ENCODE data around the gene ESPNL.

ESPNL gene

DNA sequence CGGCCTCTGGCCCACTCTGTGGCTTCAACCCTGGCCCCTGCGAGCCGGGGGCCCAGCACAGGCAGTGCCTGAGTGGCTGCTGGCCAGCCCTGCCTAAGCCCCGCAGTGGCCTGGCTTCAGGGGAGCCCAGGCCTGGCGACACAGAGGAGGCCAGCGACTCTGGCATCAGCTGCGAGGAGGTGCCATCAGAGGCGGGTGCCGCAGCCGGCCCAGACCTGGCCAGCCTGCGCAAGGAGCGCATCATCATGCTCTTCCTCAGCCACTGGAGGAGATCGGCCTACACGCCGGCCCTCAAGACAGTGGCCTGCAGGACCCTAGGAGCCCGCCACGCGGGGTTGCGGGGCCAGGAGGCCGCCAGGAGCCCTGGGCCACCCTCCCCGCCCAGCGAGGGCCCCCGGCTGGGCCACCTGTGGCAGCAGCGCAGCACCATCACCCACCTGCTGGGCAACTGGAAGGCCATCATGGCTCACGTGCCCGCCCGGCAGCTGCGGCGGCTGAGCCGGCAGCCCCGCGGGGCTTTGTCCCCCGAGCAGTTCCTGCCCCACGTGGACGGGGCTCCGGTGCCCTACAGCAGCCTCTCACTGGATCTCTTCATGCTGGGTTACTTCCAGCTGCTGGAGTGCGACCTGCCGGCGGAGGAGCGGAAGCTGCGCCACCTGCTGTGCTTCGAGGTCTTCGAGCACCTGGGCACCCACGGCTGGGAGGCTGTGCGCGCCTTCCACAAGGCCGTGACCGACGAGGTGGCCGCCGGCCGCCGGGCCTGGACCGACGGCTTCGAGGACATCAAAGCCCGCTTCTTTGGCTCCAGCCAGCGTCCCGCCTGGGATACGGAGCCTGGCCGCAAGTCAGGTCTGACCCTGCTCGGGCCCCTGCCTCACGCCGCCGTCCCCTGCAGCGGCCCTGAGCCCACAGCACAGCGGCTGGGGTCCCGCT, 30.8 kb downstream of the ESPNL start:
- no peak for DNase-seq

GRCh38 chr2:238131761-238132462, 31.8 kb downstream of the ESPNL start:
- no peak for DNase-seq

- DNase-seq, result no peak
These were observed 32.6 kb downstream of the ESPNL start for GRCh38 chr2:238132463-238133450.

GRCh38 chr2:238133499-238134392, 33.6 kb downstream of the ESPNL start:
- DNase-seq, result no peak

- no peak for DNase-seq
These were observed 34.2 kb downstream of the ESPNL start for GRCh38 chr2:238134393-238134785.

GRCh38 chr2:238135601-238136150, 35.5 kb downstream of the ESPNL start:
- no peak for DNase-seq

DNA sequence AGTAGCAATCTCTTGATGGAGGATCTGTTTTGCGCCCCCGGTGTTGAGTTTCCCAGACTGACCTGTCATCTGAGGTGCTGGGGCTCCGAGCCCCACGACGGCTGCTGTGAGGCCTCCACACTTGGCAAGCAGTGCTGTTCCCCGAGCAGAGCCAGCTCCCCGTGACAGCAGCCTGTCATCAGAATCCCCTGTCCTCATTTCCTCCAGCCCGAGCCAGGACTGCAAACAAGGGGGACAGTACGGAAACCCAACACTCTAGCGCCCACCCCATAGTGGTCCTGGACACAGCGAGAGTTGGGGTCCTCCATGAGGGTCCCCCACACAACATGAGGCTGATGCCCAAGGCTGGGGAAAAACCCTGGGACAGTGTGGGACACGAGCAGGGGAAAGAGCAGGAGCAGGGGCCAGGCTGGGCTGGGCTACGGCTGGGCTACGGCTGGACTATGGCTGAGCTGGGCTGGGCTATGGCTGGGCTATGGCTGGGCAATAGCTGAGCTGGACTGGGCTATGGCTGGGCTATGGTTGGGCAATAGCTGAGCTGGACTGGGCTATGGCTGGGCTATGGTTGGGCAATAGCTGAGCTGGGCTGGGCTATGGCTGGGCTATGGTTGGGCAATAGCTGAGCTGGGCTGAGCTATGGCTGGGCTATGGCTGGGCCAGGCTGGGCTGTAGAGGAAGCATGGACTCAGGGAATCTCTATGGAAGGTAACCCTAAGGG, 36.8 kb downstream of the ESPNL start:
- DNase-seq, result no peak

DNA sequence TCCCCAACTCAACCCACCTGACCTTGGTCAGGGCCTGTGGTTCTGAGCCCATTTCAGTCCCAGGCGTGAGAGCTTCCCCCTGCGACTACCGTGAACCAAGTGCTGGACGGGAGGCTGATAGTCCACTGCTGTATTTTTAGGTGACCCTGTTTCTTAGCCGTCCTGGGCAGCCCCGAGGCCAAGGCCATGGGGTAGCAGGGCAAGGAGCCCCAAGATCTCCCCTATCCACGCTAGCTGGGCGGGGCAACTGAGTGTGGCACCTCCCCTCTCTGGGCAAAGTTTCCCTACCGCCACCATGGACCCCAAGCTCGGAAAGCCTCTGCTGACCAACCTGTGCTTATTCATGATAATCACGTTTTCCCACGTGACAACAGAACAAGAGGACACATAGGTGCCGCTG, 37.7 kb downstream of the ESPNL start:
- DNase-seq, result no peak

- no peak for DNase-seq
These were observed 38.4 kb downstream of the ESPNL start, which contains the start of gene KLHL30 for GRCh38 chr2:238138331-238139195. Gene KLHL30 (plus strand): TSS chr2:238138668. CDS start chr2:238140755, 2,087 bp downstream.

GRCh38 chr2:238139196-238140039, 39.3 kb downstream of the ESPNL start:
- no peak for DNase-seq

DNA sequence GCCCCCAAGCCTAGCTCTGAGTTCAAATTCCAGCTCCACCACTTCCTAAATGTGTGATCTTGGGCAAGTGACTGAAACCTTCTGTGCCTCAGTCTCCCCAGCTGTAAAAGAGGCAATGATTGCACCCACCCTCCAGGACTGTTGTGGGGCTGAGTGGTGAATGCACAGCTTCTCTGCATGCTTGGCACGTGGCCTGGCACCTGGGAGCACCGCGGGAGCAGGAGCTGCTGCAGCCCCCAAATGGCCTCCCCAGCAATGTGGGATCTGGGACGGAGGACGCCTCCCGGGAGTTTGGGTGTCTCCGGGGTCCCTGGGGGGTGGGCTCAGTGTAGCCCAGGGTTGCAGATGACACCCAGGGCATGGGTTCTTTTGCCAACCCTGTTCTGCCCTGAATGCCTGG, 39.9 kb downstream of the ESPNL start:
- DNase-seq, result no peak

DNA sequence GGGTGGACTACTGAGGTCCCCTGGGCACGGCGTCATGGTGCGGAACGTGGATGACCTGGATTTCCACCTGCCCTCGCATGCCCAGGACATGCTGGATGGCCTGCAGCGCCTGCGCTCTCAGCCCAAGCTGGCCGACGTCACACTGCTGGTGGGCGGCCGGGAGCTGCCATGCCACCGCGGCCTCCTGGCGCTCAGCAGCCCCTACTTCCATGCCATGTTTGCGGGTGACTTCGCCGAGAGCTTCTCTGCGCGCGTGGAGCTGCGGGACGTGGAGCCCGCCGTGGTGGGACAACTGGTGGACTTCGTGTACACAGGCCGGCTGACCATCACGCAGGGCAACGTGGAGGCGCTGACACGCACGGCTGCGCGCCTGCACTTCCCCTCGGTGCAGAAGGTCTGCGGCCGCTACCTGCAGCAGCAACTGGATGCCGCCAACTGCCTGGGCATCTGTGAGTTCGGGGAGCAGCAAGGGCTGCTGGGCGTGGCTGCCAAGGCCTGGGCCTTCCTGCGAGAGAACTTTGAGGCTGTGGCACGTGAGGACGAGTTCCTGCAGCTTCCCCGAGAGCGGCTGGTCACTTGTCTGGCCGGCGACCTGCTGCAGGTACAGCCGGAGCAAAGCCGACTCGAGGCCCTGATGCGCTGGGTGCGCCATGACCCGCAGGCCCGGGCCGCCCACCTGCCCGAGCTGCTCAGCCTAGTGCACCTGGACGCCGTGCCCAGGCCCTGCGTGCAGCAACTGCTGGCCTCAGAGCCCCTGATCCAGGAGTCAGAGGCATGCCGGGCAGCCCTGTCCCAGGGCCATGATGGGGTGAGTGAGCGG, 40.8 kb downstream of the ESPNL start:
- no peak for DNase-seq

DNA sequence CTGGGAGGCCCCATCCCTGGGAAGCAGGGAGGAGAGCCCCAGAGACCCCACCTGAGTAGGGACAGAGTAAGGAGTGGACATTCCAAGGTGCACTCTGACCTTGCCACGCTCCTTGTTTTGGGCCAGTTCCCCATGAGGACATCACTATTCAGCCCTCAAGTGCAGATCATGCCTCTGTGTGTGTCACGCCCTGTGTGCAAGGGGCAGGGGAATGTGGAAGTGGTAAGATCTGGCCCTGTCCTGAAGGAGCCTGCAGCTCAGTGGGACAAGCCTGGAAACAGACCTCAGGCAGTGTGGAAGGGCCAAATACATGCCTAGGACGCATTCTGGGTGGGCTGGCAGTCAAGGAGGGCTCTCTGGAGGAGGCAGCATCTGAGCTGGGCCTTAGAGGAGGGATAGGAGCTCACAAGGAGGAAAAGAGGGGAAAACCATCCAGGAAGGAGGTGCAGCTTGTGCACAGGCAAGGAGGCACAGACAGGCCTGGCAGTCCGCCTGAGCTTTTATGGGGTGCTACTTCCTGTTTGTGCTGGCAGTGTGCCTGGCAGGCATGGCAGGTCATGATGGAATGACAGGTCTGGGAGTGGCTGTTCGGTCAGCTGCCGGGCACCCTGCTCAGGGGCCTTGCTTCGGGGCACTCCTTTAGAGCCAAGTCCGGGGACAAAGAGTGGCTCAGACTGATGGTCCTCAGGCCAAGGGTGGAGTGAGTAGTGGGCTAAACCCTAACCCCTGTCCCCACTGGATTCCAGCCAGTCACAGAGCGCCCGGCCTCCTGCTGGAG, 41.6 kb downstream of the ESPNL start:
- DNase-seq, result no peak

DNA sequence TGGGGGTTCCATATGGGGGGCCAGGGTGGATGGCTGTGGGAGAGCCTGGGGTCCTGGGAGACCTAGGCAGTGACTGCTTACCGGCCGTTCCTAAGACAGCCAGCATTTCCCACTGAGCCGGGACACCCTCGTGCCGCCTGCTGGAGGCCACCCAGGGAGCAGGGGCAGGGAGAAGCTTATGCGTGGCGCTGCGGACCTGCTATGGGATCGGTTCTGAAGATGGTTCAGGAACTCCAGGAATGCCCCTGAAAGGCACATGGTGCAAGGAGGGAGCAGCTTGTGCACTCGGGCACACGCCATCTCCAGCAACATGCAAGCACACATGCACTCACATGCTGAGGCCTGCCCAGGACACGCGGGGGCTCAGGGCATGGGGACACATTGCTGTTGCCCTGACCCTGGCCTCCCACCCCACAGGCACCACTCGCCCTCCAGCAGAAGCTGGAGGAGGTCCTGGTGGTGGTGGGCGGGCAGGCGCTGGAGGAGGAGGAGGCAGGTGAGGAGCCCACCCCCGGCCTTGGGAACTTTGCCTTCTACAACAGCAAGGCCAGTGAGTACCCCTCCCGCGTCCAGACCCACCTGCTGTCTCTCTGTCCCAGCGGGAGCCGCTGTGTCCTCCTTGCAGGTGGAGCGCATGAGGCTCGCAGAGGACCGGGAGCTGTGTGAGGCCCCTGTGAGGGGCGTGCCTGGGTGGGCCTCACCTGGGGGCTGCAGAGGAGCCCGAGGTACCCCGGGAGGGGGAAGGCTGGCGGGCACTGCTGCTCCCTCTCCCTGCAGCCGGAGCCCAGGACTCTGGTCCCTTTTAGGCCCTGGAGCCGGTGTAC, 42.5 kb downstream of the ESPNL start:
- no peak for DNase-seq

DNA sequence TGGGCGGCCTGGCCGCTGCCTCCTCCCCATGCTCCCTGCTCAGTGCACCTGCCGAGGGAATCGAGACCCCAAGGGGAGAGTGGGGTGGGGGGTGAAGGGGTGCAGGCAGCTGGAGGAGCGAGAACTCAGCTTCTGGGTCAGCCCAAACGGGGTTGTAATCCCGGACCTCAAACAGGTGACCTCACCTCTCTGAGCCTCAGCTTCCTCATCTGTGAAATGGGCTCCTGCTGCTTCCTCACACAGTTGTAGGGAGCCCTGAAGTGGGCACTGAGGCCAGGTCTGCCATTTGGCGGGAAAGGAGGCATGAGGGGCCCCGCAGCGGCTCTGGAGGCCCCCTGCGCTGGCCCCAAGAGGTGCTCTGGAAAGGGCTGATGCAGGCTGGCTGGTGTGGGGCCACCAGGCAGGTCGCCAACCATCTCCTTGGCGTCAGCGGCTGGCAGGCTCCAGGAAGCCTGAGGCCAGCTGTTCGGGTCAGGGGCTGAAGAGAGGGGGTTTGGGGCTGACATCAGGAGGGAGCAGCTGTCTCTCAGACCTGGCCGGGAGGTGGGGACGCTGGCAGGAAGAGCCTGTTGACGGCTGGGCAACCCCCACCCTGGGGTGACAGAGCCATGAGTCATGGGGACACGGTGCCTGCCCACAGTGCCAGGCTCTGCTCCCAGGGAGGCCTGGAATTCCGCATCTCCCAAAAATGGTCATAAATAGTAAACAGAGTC, 43.3 kb downstream of the ESPNL start:
- no peak for DNase-seq
